Medulla oblongata (tissue), 1 donor: ENCODE data around the gene ZNF385B.

Source experiments
- DNase-seq: peaks from one replicate; pipeline ENCODE4 v3.0.0-alpha.2; 2015; ENCODE audit errors: extremely low spot score

ZNF385B gene

GRCh38 chr2:179856205-179856604, 5.2 kb downstream of the ZNF385B start:
- no peak for DNase-seq

DNA sequence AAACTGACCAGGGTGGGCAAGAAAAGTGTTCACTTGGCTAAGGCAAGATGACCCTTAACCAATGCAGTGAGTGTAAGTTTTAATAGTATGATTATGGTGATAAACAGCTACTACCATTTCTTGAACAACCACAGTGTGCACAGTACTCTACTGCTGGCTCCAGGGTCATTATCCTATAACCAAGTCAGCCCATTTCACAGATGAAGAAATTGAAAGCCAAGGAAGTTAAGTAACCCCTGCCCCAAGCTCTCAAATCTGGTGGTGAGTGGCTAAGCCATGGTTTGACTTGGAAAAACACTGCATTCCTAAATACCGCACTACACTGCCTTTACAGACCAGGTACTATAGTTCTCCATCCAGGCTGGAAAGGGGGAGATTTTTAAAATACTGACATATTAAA, 5.7 kb downstream of the ZNF385B start:
- DNase-seq, result no peak

- DNase-seq, result no peak
Measured at GRCh38 chr2:179854891-179855290, 6.5 kb downstream of the ZNF385B start.

GRCh38 chr2:179853108-179853507, 8.3 kb downstream of the ZNF385B start:
- no peak for DNase-seq

GRCh38 chr2:179850188-179850587, 11.2 kb downstream of the ZNF385B start:
- DNase-seq, result no peak

- DNase-seq, result no peak
Measured at GRCh38 chr2:179849719-179850118, 11.7 kb downstream of the ZNF385B start.

DNA sequence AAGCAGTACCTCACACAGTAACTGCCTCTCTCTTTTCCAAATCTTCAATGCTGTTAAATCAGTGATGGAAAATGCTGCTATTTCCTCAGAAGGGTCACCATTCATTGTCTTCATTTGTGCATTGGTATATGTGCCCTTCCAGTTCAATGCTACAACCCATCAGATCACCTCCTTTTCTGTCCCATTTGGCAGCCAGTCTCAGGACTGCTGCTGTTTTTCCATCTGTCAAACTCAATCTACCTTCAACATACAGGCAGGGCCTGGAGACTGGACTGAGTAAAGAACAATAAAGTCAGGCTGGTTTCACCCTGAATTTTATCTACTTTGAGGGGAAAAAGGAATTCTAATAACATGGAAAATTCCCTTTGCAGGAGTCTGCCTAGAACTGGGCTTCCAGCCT, 17.9 kb downstream of the ZNF385B start:
- DNase-seq, result no peak

GRCh38 chr2:179842498-179843153, 18.8 kb downstream of the ZNF385B start:
- peak; percentile 4 for DNase-seq

GRCh38 chr2:179840840-179841239, 20.6 kb downstream of the ZNF385B start:
- DNase-seq, result no peak

GRCh38 chr2:179837408-179837807, 24.0 kb downstream of the ZNF385B start:
- no peak for DNase-seq

DNA sequence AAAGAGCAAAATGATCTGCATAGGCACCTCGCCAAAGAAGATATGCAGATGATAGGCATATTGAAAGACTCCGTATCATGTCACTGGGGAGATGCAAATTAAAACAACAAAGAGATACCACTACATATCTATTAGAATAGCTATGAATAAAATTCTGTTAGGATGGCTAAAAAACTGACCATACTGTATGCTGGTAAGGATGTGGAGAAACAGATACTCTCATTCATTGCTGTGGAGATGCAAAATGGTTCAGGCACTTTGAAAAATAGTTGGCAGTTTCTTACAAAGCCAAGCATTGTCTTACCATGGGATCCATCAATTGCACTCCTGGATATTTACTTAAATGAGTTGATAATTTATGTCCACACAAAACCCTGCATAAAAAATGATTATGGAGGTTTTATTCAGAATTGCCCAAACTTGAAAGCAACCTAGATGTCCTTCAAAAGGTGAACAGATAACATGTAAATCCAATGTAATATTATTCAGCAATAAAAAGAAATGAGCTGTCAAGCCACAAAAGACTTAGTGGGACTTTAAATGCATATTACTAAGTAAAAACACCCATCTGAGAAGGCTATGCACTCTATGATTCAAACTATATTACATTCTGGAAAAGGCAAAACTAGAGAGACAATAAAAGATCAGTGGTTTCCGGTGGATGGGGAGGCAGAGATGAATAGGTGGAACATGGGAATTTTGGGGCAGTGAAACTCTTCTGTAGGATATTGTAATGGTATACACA, 31.2 kb downstream of the ZNF385B start:
- no peak for DNase-seq

- DNase-seq, result no peak
Measured at GRCh38 chr2:179826297-179826696, 35.1 kb downstream of the ZNF385B start.

- no peak for DNase-seq
Measured at GRCh38 chr2:179825494-179825893, 35.9 kb downstream of the ZNF385B start.

DNA sequence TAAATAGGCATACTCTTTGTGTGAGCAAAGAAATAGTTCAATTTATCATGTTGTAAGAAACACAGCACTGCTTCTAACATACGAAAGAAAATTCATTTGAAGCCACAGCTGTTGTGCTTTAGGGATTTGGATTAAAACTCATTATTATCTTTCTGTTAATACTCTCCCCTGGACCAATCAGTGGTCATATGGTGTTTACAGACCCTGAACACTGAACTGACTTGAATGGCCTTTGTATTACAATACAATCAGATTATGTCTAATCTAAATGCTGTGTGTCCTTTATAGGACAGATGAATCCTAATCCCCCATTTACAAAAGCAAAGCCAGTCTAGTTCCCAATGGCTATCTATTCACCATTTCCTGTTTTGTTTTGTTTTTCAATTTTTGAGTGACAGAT, 36.5 kb downstream of the ZNF385B start:
- DNase-seq, result no peak

DNA sequence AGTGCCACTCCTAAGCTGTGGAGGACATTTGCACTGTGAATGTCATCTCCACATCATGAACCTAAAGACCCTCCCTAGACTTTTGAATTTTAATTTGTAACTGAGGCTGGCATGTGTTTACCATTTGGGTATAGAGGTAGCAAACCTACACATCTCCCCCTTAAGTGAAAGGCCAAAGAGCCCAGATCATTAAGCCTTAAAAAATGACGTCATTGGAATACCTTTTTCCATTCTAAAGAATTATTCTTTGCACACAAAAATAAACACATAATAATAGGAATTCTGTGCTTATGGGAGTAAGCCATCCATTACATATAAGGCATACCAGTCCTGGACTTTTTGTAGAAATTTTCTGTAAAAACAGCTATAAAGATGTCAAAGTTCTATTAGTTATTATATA, 38.9 kb downstream of the ZNF385B start:
- DNase-seq, result no peak

GRCh38 chr2:179818546-179818945, 42.9 kb downstream of the ZNF385B start:
- no peak for DNase-seq

GRCh38 chr2:179817181-179817841, 44.1 kb downstream of the ZNF385B start:
- DNase-seq, result no peak

DNA sequence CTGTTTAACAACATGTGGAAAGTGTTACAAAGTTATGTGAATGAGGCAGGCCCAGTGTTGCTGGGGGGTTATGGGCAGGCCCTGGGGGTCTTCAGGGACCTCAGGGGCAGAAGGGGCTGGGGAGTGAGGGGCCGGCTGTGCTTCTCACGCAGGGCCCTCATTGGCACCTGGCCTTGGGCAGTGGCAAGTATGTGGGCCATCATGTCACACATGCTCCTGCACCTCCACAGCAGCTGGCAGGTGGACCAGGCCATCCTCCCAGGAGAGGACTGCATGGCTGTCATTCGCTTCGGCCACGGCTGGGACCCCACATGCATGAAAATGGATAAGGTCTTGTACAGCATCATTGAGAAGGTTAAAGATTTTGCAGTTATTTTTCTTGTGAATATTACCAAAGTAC, 47.4 kb downstream of the ZNF385B start:
- DNase-seq, result no peak

- DNase-seq, result no peak
Measured at GRCh38 chr2:179812501-179812900, 48.9 kb downstream of the ZNF385B start.

DNA sequence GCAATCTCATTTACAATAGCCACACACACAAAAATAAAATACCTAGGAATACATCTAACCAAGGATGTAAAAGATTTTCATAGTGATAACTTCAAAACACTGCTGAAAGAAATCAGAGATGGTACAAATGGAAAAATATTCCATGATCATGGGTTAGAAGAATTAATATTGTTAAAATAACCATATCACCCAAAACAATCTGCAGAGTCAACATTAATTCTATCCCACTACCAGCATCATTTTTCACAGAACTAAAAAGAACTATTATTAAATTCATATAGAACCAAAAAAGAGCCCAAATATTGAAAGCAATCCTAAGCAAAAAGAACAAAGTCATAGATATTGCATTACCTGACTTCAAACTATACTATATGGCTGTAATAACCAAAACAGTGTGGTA, 50.4 kb downstream of the ZNF385B start:
- no peak for DNase-seq

GRCh38 chr2:179809606-179810005, 51.8 kb downstream of the ZNF385B start:
- DNase-seq, result no peak

DNA sequence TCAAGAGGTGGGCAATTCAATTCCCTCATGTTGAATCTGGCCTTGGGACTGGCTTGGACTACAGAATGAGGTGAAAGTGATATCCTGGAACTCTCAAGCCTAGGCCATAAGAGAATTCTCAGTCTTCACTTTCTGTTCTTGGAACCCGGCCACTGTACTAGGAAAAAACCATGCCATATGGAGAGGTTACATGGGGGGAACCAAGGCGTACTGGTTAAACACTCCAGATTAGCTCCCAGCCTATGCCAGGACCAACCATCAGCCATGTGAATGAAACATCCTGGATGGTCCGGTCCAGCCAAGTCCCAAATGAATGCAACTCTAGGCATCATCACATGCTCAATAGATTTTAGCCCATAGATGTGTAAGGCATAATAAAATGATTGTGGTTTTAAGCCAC, 56.4 kb downstream of the ZNF385B start:
- no peak for DNase-seq

DNA sequence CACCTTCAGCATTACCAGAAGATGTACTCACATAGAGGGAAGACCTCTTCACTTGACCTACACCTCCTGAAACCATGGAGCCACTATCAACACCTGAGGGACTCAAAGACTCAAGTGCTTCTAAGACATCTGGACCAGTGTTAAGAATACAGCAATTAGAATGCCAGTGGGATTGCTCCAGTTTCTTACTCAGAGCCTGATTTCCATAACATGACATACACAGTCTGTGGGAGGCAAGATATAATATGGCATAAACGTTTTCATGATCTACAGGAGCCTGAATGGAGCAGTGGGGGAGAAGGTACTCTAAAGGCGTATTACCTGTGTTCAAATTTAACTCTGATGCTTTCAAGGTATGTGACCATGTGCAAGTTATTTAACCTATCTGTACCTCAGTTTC, 57.2 kb downstream of the ZNF385B start:
- no peak for DNase-seq
